ENCODE measurements around the gene NEK4.
"Not testable (repeated sequence)": the region's sequence is repeated elsewhere in the genome, so short reads cannot be mapped to it uniquely, and the experiment has no call there.

Gene NEK4

GRCh38 chr3:52777959-52778805, 7.4 kb upstream of the NEK4 start:
- DNase-seq (ENCODE audit: low spot score): no peak
- TF ChIP-seq CTCF (IDR thresholded peaks at IDR 0.05; ENCODE audit: extremely low read depth, missing control alignments): no peak

- TF ChIP-seq CTCF (IDR thresholded peaks at IDR 0.05; ENCODE audit: extremely low read depth, missing control alignments): no peak
- no peak for DNase-seq (ENCODE audit: low spot score)
Measured at GRCh38 chr3:52777127-52777958, 6.6 kb upstream of the NEK4 start, which contains the start of gene ITIH1. TSS of gene ITIH1 (plus strand) at chr3:52777599. CDS start at chr3:52777616, 17 bp downstream.

GRCh38 chr3:52776486-52776885, 5.7 kb upstream of the NEK4 start:
- DNase-seq (ENCODE audit: low spot score): not testable (repeated sequence)

GRCh38 chr3:52775877-52776276, 5.1 kb upstream of the NEK4 start:
- TF ChIP-seq CTCF (IDR thresholded peaks at IDR 0.05; ENCODE audit: extremely low read depth, missing control alignments): no peak
- DNase-seq (ENCODE audit: low spot score): no peak

GRCh38 chr3:52774901-52775864, 4.4 kb upstream of the NEK4 start:
- no peak for DNase-seq (ENCODE audit: low spot score)
- no peak for TF ChIP-seq CTCF (IDR thresholded peaks at IDR 0.05; ENCODE audit: extremely low read depth, missing control alignments)

DNA sequence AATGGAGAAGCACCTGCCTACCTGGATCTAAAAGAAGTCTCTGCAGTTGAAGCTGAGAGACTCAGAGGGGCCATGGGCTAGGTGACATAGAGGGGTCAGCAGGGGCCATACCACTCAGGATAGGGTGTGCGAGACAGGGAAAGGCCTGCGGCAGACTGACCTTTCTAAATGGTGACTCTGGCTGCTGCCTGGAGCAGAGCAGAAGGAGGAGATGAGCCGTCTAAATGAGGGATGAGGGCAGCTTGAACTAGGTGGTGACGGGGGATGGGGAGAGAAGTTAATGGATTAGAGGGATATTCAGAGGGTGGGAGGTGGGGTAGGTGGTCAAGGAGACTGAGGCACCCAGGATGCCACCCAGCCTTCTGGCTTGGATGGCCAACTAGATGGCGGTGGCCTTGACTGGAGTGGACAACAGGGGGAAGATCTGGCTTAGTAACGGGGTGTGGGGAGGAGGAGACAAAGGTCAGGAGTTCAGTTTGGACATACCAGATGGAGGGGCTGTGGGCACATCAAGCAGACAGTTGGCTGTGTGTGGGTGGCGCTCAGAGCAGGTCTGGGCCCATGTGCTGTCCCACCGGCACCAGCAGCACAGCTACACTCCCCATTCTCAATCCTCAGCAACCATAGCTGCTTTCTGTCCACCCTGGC, 3.5 kb upstream of the NEK4 start:
- no peak for DNase-seq (ENCODE audit: low spot score)
- TF ChIP-seq CTCF (IDR thresholded peaks at IDR 0.05; ENCODE audit: extremely low read depth, missing control alignments): no peak
